GM10847 (cell line): ENCODE measurements around the gene SLC35E1.

Source experiments
- POLR2A ChIP-seq: IDR thresholded peaks from 2 replicates; pipeline ENCODE4 v1.6.1; 2011; ENCODE audit not compliant: insufficient read length; ENCODE audit errors: extremely low read depth

SLC35E1 gene

GRCh38 chr19:16514383-16515019 is 57.7 kb downstream of the SLC35E1 start:
- no peak for TF ChIP-seq POLR2A

GRCh38 chr19:16509141-16510061 is 62.8 kb downstream of the SLC35E1 start:
- TF ChIP-seq POLR2A: no peak

- TF ChIP-seq POLR2A: no peak
These were observed 63.7 kb downstream of the SLC35E1 start for GRCh38 chr19:16508546-16508945.

GRCh38 chr19:16506961-16507360 is 65.3 kb downstream of the SLC35E1 start:
- TF ChIP-seq POLR2A: no peak

GRCh38 chr19:16504271-16504670 is 67.9 kb downstream of the SLC35E1 start:
- TF ChIP-seq POLR2A: no peak
